ENCODE measurements around the gene CETN3. TPM values are rescaled to one million over a fixed set of nuclear protein-coding genes. Genes with fewer than 3 reads are reported as not detected.

The CETN3 gene
- total and polyA plus RNA-seq, 9 of the 15 experiments (the other 6 are each of a cell fraction or from before 2014, with no cell fraction given), result 43.3 to 113 (median 82.4) TPM

DNA sequence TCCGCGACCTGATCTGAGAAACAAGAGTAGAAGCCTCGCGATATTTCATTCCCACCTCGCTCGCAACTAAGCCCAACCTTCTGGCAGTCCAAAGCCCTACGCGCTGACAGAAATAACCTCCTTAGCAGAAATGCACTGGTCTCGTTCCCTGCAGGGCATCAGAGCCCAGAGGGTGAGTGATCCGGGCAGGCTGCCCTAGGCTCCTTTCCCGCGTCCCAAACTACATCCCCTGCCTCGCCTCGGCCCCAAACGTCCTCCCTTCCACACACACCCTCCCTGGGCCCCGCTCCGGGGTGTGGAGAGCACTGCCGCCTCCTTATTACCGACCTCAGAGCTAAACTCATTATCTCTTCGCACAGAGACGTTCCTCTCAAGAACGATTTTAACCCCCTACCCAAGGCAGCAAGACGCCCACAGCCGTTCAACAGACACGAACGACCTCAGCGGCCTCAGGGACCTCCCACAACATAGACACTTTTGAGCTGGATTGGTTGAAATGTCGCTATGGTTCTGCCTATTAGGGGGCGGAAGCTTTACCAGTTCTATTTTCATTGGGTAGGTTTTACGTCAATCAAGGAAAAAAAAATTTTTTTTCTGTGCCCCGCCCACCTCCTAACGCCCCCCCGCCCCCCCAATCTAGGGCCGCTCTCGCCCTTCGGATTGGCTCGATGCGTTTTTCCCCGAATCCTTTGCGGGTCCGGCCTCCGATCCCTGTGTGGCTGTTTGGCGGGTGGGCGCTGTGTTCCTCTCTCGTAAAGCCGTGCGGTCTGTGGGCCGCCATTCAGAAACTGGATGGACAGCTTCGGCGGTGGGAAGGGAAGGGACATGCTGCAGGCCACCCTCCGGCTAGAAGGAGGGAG lies at the start of gene CETN3 (continued):
- TF ChIP-seq HBP1 (CRISPR knock-in tag; IDR thresholded peaks at IDR 0.05) (peak; percentile 75), DDX20 (tag; IDR thresholded peaks at IDR 0.05; ENCODE audit: low read depth) (no peak), CBFB (CRISPR knock-in tag; IDR thresholded peaks at IDR 0.05) (no peak), ZNF639 (CRISPR knock-in tag; conservative IDR thresholded peaks at IDR 0.05 in 1 of 2, IDR thresholded peaks at IDR 0.05 in 1 of 2) (peak in 1 of 2 experiments; percentile 63; a peak in 1 of 4 replicates), ZNF23 (CRISPR knock-in tag; IDR thresholded peaks at IDR 0.05) (no peak), SMAD3 (CRISPR knock-in tag; conservative IDR thresholded peaks at IDR 0.05) (0 out of 2 replicates have a peak, but pooled peaks have one; percentile 42), ZNF830 (CRISPR knock-in tag; IDR thresholded peaks at IDR 0.05) (peak; percentile 89), NCOA2 (IDR thresholded peaks at IDR 0.05; ENCODE audit: partially characterized antibody in 2 of 2) (no peak), FOXK1 (CRISPR knock-in tag; IDR thresholded peaks at IDR 0.05; ENCODE audit: borderline replicate concordance) (no peak), MTA3 (IDR thresholded peaks at IDR 0.05; ENCODE audit: borderline replicate concordance) (peak; percentile 46; the same call in 1 of the 2 replicates), ZBTB26 (CRISPR knock-in tag; IDR thresholded peaks at IDR 0.05) (peak; percentile 93), ZNF311 (CRISPR knock-in tag; IDR thresholded peaks at IDR 0.05) (no peak), MYBL2 (IDR thresholded peaks at IDR 0.05; ENCODE audit: low read depth) (peak; percentile 68), MYBL2 (CRISPR knock-in tag; IDR thresholded peaks at IDR 0.05; ENCODE audit: borderline replicate concordance) (no peak), THRAP3 (IDR thresholded peaks at IDR 0.05; ENCODE audit: borderline replicate concordance) (peak; percentile 29; the same call in 1 of the 2 replicates), HMG20B (CRISPR knock-in tag; IDR thresholded peaks at IDR 0.05) (peak; percentile 66; the same call in 1 of the 2 replicates), NFYB (IDR thresholded peaks at IDR 0.05; ENCODE audit: extremely low read depth, insufficient read length) (peak; percentile 94), GATA2 (CRISPR knock-in tag; IDR thresholded peaks at IDR 0.05) (no peak)
- TF ChIP-seq, protein P1, sequence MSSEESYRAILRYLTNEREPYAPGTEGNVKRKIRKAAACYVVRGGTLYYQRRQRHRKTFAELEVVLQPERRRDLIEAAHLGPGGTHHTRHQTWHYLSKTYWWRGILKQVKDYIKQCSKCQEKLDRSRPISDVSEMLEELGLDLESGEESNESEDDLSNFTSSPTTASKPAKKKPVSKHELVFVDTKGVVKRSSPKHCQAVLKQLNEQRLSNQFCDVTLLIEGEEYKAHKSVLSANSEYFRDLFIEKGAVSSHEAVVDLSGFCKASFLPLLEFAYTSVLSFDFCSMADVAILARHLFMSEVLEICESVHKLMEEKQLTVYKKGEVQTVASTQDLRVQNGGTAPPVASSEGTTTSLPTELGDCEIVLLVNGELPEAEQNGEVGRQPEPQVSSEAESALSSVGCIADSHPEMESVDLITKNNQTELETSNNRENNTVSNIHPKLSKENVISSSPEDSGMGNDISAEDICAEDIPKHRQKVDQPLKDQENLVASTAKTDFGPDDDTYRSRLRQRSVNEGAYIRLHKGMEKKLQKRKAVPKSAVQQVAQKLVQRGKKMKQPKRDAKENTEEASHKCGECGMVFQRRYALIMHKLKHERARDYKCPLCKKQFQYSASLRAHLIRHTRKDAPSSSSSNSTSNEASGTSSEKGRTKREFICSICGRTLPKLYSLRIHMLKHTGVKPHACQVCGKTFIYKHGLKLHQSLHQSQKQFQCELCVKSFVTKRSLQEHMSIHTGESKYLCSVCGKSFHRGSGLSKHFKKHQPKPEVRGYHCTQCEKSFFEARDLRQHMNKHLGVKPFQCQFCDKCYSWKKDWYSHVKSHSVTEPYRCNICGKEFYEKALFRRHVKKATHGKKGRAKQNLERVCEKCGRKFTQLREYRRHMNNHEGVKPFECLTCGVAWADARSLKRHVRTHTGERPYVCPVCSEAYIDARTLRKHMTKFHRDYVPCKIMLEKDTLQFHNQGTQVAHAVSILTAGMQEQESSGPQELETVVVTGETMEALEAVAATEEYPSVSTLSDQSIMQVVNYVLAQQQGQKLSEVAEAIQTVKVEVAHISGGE (CRISPR knock-in tag; IDR thresholded peaks at IDR 0.05), result peak in 1 of 3 experiments; percentile 73; a peak in 1 of 6 replicates

All from K562 (cell line).